GM21619 (cell line): ENCODE results near the gene DPYD.
"Not testable (repeated sequence)": the region's sequence is repeated elsewhere in the genome, so short reads cannot be mapped to it uniquely, and the experiment has no call there.

Experiments used
- ATAC-seq: cut with Tn5 transposase; IDR thresholded peaks from one replicate; pipeline ENCODE4 v1.9.1; 2021; ENCODE audit not compliant: unreplicated experiment

The DPYD gene

GRCh38 chr1:97245026-97245425, 675.8 kb downstream of the DPYD start:
- ATAC-seq: no peak

GRCh38 chr1:97243973-97244560, 676.8 kb downstream of the DPYD start:
- ATAC-seq: peak; percentile 61

- no peak for ATAC-seq
Measured at GRCh38 chr1:97238816-97239215, 682.0 kb downstream of the DPYD start.

- ATAC-seq: not testable (repeated sequence)
Measured at GRCh38 chr1:97231354-97231753, 689.5 kb downstream of the DPYD start.

- ATAC-seq: no peak
Measured at GRCh38 chr1:97212671-97213070, 708.2 kb downstream of the DPYD start.

GRCh38 chr1:97210307-97210706, 710.5 kb downstream of the DPYD start:
- ATAC-seq: no peak

GRCh38 chr1:97209381-97209957, 711.4 kb downstream of the DPYD start:
- ATAC-seq: no peak

GRCh38 chr1:97207868-97208267, 713.0 kb downstream of the DPYD start:
- ATAC-seq: no peak

GRCh38 chr1:97204468-97204867, 716.4 kb downstream of the DPYD start:
- no peak for ATAC-seq

- ATAC-seq: no peak
Measured at GRCh38 chr1:97202481-97203380, 718.1 kb downstream of the DPYD start.

- ATAC-seq: no peak
Measured at GRCh38 chr1:97201641-97202040, 719.2 kb downstream of the DPYD start.

GRCh38 chr1:97200595-97200994, 720.2 kb downstream of the DPYD start:
- no peak for ATAC-seq

- peak; percentile 56 for ATAC-seq
Measured at GRCh38 chr1:97196825-97197516, 723.9 kb downstream of the DPYD start.

- no peak for ATAC-seq
Measured at GRCh38 chr1:97192872-97193572, 727.8 kb downstream of the DPYD start.

- ATAC-seq: no peak
Measured at GRCh38 chr1:97190326-97190725, 730.5 kb downstream of the DPYD start.

- no peak for ATAC-seq
Measured at GRCh38 chr1:97186381-97186780, 734.5 kb downstream of the DPYD start.

- ATAC-seq: no peak
Measured at GRCh38 chr1:97174039-97174704, 746.7 kb downstream of the DPYD start.

GRCh38 chr1:97170300-97170699, 750.5 kb downstream of the DPYD start:
- no peak for ATAC-seq

- no peak for ATAC-seq
Measured at GRCh38 chr1:97168056-97168455, 752.8 kb downstream of the DPYD start.

GRCh38 chr1:97167246-97167645, 753.6 kb downstream of the DPYD start:
- ATAC-seq: no peak
